Measurements from ENCODE around the gene NCAPH2. TPM values are rescaled to one million over a fixed set of nuclear protein-coding genes. Genes with fewer than 3 reads are reported as not detected.

Gene NCAPH2
- total RNA-seq (ENCODE audit: insufficient read depth, low replicate concordance) = 14.4 TPM

- DNase-seq (ENCODE audit: low spot score) = peak; percentile 97
These were observed at the start of gene NCAPH2 for GRCh38 chr22:50507991-50508884. TSS of gene NCAPH2 (plus strand) at chr22:50508224. CDS start at chr22:50508338, 114 bp downstream.

- DNase-seq (ENCODE audit: low spot score) = no peak
These were observed 49.0 kb upstream of the NCAPH2 start for GRCh38 chr22:50459016-50459415.

- no peak for DNase-seq (ENCODE audit: low spot score)
These were observed 48.4 kb upstream of the NCAPH2 start for GRCh38 chr22:50459496-50460140.

- DNase-seq (ENCODE audit: low spot score) = peak; percentile 54
These were observed 47.1 kb upstream of the NCAPH2 start for GRCh38 chr22:50460938-50461337.

GRCh38 chr22:50461536-50461935 lies 46.5 kb upstream of the NCAPH2 start:
- DNase-seq (ENCODE audit: low spot score) = no peak

GRCh38 chr22:50461979-50462540 lies 46.0 kb upstream of the NCAPH2 start:
- no peak for DNase-seq (ENCODE audit: low spot score)

GRCh38 chr22:50463188-50463900 lies 44.7 kb upstream of the NCAPH2 start:
- no peak for DNase-seq (ENCODE audit: low spot score)

GRCh38 chr22:50464451-50464850 lies 43.6 kb upstream of the NCAPH2 start:
- no peak for DNase-seq (ENCODE audit: low spot score)

GRCh38 chr22:50465066-50465930 lies 42.7 kb upstream of the NCAPH2 start:
- DNase-seq (ENCODE audit: low spot score) = no peak

- no peak for DNase-seq (ENCODE audit: low spot score)
These were observed 40.7 kb upstream of the NCAPH2 start for GRCh38 chr22:50467341-50467740.

- no peak for DNase-seq (ENCODE audit: low spot score)
These were observed 40.1 kb upstream of the NCAPH2 start for GRCh38 chr22:50467773-50468440.

GRCh38 chr22:50468626-50469025 lies 39.4 kb upstream of the NCAPH2 start:
- DNase-seq (ENCODE audit: low spot score) = no peak

- DNase-seq (ENCODE audit: low spot score) = peak; percentile 39
These were observed 38.4 kb upstream of the NCAPH2 start for GRCh38 chr22:50469377-50470305.

- no peak for DNase-seq (ENCODE audit: low spot score)
These were observed 37.5 kb upstream of the NCAPH2 start for GRCh38 chr22:50470491-50470890.

GRCh38 chr22:50471197-50471847 lies 36.7 kb upstream of the NCAPH2 start:
- no peak for DNase-seq (ENCODE audit: low spot score)

- no peak for DNase-seq (ENCODE audit: low spot score)
These were observed 36.1 kb upstream of the NCAPH2 start for GRCh38 chr22:50471962-50472361.

- DNase-seq (ENCODE audit: low spot score) = no peak
These were observed 34.9 kb upstream of the NCAPH2 start for GRCh38 chr22:50473088-50473487.

- DNase-seq (ENCODE audit: low spot score) = peak; percentile 34
These were observed 34.0 kb upstream of the NCAPH2 start for GRCh38 chr22:50473855-50474671.

Data from umbilical cord (tissue), 2 donors.